ENCODE measurements around the gene STRADA. TPM values are rescaled to one million over a fixed set of nuclear protein-coding genes. Genes with fewer than 3 reads are reported as not detected.

The STRADA gene
- total and polyA plus RNA-seq, 2 of the 8 experiments (the other 6 are each of a cell fraction or from before 2014, with no cell fraction given) = 35.6 to 43.3 TPM

GRCh38 chr17:63679214-63679613 is 62.4 kb downstream of the STRADA start:
- Histone ChIP-seq H2AFZ (ENCODE audit: low read length) (no peak overlapping the region), H3K14ac (ENCODE audit: insufficient read length) (no peak overlapping the region), H3K27ac (ENCODE audit: low read depth, low read length) (no peak overlapping the region), H3K27me3 (replicated peaks in 1 of 4; ENCODE audit: control insufficient read depth in 3 of 4, extremely low read depth in 1 of 4, insufficient read depth in 3 of 4, low read length in 3 of 4) (no peaks in the 10 kb centered on the region), H3K4me2 (ENCODE audit: insufficient read depth in 1 of 2, low read depth in 2 of 2, low read length in 2 of 2) (no peak overlapping the region), H3K56ac (replicated peaks; ENCODE audit: insufficient read length, low read depth, low read length) (no peak overlapping the region), H4K20me1 (replicated peaks in 1 of 2; ENCODE audit: control insufficient read depth in 1 of 2, insufficient read depth in 2 of 2, low read length in 2 of 2) (no peaks in the 10 kb centered on the region), H2AK5ac (ENCODE audit: low read depth, low read length) (no peak overlapping the region), H2BK12ac (ENCODE audit: low read depth, low read length) (peak overlapping the region; percentile 30; the same call in 1 of the 2 replicates), H3K23me2 (ENCODE audit: low read depth, low read length) (no peaks in the 10 kb centered on the region), H3K4me1 (replicated peaks in 1 of 4; ENCODE audit: control insufficient read depth in 3 of 4, insufficient read depth in 4 of 4, low read length in 3 of 4) (peaks cover 3 to 9% (median 6%) of the 10 kb centered on the region in 4 experiments; a peak in 6 of 7 replicates), H4K91ac (replicated peaks; ENCODE audit: insufficient read length, low read length) (no peak overlapping the region), H3K4me3 (ENCODE audit: extremely low read depth in 1 of 4, insufficient read depth in 2 of 4, low read depth in 3 of 4, low read length in 4 of 4) (no peak overlapping the region), H2BK20ac (ENCODE audit: low read length) (no peak overlapping the region), H3K79me1 (ENCODE audit: low read depth, low read length) (no peaks in the 10 kb centered on the region), H3K36me3 (ENCODE audit: control insufficient read depth in 2 of 4, insufficient read depth in 4 of 4, low read length in 3 of 4) (peaks cover 2 to 3% (median 2%) of the 10 kb centered on the region in 4 experiments; a peak in 3 of 8 replicates), H3K4ac (replicated peaks; ENCODE audit: insufficient read length, low read depth, low read length) (no peak overlapping the region), H3K79me2 (ENCODE audit: control insufficient read depth in 1 of 2, insufficient read depth in 2 of 2, low read length in 2 of 2) (no peaks in the 10 kb centered on the region), H3K9me3 (ENCODE audit: insufficient read depth in 2 of 2, low read depth in 1 of 2, low read length in 1 of 2) (no peaks in the 10 kb centered on the region), H2BK120ac (replicated peaks; ENCODE audit: low read depth, low read length) (no peak overlapping the region), H4K8ac (ENCODE audit: extremely low read depth, insufficient read depth, low read length) (no peak overlapping the region), H3K18ac (ENCODE audit: extremely low read depth, low read length) (no peak overlapping the region), H2BK15ac (ENCODE audit: low read length) (no peak overlapping the region), H4K5ac (ENCODE audit: insufficient read length, low read depth, low read length) (no peak overlapping the region), H3K9ac (replicated peaks in 1 of 4; ENCODE audit: extremely low read depth in 1 of 4, low read depth in 3 of 4, low read length in 3 of 4) (no peak overlapping the region), H2BK5ac (ENCODE audit: low read depth, low read length) (no peak overlapping the region), H3K23ac (ENCODE audit: insufficient read length) (no peak overlapping the region)
- POLR2A ChIA-PET (ENCODE audit: partially characterized antibody) = interaction anchor here (0.6 to 1.5 kb wide), 4 partner anchors 57 to 243 kb away, joined by 3 to 5 read pairs (median 3); partner anchors contain the start of gene MAP3K3
- DNase-seq (ENCODE audit: low read depth in 1 of 2, low spot score in 2 of 2) (no peak), FAIRE-seq (no peak)
- CTCF ChIA-PET (ENCODE audit: partially characterized antibody) = interaction anchor here (0.7 to 7.5 kb wide), 31 partner anchors 10 to 273 kb away, joined by 3 to 63 read pairs (median 4); partner anchors contain the start of gene MAP3K3
- peak; percentile 49 to 69 (median 54) for TF ChIP-seq CTCF (IDR thresholded peaks at IDR 0.05; ENCODE audit: control extremely low read depth in 1 of 3, insufficient read depth in 1 of 3, low read depth in 1 of 3, low read length in 3 of 3)
- peak; percentile 44 to 63 for TF ChIP-seq RAD21 (IDR thresholded peaks at IDR 0.05 in 1 of 2, conservative IDR thresholded peaks at IDR 0.05 in 1 of 2; ENCODE audit: low read depth in 2 of 2, low read length in 2 of 2)
- TF ChIP-seq ATF2 (IDR thresholded peaks at IDR 0.05; ENCODE audit: low read length) = no peak
- no peak for TF ChIP-seq RFX5 (IDR thresholded peaks at IDR 0.05; ENCODE audit: borderline replicate concordance, low read depth, low read length)
- WGBS, 2 experiments (ENCODE audit: extremely low coverage in 1 of 2, insufficient coverage in 1 of 2, insufficient read length in 1 of 2, insufficient replicate concordance in 2 of 2, low coverage in 1 of 2, low lambda C conversion rate in 2 of 2, missing lambda C conversion rate in 1 of 2) = 88% methylated on average over 5 of the region's 5 CpGs; no CpG with 5 or more reads in 1 of the 2 experiments

Measured in H1 (cell line).